GM23248 (cell line): Measurements from ENCODE around the gene GJA1. TPM values are rescaled to one million over a fixed set of nuclear protein-coding genes. Genes with fewer than 3 reads are reported as not detected.
"Not testable (repeated sequence)": the region's sequence is repeated elsewhere in the genome, so short reads cannot be mapped to it uniquely, and the experiment has no call there.

Experiments used
- DNase-seq: peaks from one replicate; pipeline ENCODE4 v3.0.0-alpha.2; 2015
- H2AFZ ChIP-seq: fragments of 200-600 bp; sonication (generic); 2 replicates; pipeline ENCODE4 v1.6.1; 2016; ENCODE audit warnings: antibody characterized with exemption
- H3F3A ChIP-seq: fragments of 200-600 bp; sonication (generic); 2 replicates; pipeline ENCODE4 v1.6.1; 2016; ENCODE audit warnings: mild to moderate bottlenecking, antibody characterized with exemption, mixed run types; ENCODE audit not compliant: insufficient read depth
- H3K27ac ChIP-seq: fragments of 200-600 bp; sonication (generic); 2 replicates; pipeline ENCODE4 v1.5.1; 2016; ENCODE audit warnings: mild to moderate bottlenecking
- H3K27me3 ChIP-seq: fragments of 200-600 bp; sonication (generic); replicated peaks from 2 replicates; pipeline ENCODE4 v1.6.1; 2016; ENCODE audit warnings: mild to moderate bottlenecking; ENCODE audit not compliant: insufficient read depth
- H3K36me3 ChIP-seq: fragments of 200-600 bp; sonication (generic); 2 replicates; pipeline ENCODE4 v1.6.1; 2016; ENCODE audit warnings: low read depth, mild to moderate bottlenecking
- H3K4me1 ChIP-seq: fragments of 200-600 bp; sonication (generic); 2 replicates; pipeline ENCODE4 v1.6.1; 2016; ENCODE audit warnings: mild to moderate bottlenecking; ENCODE audit not compliant: insufficient read depth
- H3K4me2 ChIP-seq: fragments of 200-600 bp; sonication (generic); one replicate; pipeline ENCODE4 v1.6.1; 2016; ENCODE audit warnings: mild to moderate bottlenecking; ENCODE audit not compliant: unreplicated experiment
- H3K4me3 ChIP-seq: fragments of 200-600 bp; sonication (generic); 2 replicates; pipeline ENCODE4 v1.5.1; 2016; ENCODE audit warnings: mild to moderate bottlenecking
- H3K79me2 ChIP-seq: fragments of 200-600 bp; sonication (generic); 2 replicates; pipeline ENCODE4 v1.6.1; 2016; ENCODE audit warnings: mild to moderate bottlenecking; ENCODE audit not compliant: insufficient read depth
- H3K9ac ChIP-seq: fragments of 200-600 bp; sonication (generic); 2 replicates; pipeline ENCODE4 v1.6.1; 2016; ENCODE audit warnings: mild to moderate bottlenecking
- H3K9me2 ChIP-seq: fragments of 200-600 bp; sonication (generic); 2 replicates; pipeline ENCODE4 v1.6.1; 2016; ENCODE audit warnings: mixed run types, mild to moderate bottlenecking, moderate library complexity; ENCODE audit not compliant: insufficient read depth
- H3K9me3 ChIP-seq: fragments of 200-600 bp; sonication (generic); one replicate; pipeline ENCODE4 v1.6.1; 2017; ENCODE audit warnings: low read depth
- H4K20me1 ChIP-seq: fragments of 200-600 bp; sonication (generic); 2 replicates; pipeline ENCODE4 v1.6.0; 2016; ENCODE audit not compliant: insufficient read depth
- EZH2 ChIP-seq: fragments of 200-600 bp; sonication (generic); IDR thresholded peaks from 2 replicates; pipeline ENCODE4 v1.6.1; 2018; ENCODE audit warnings: antibody characterized with exemption, mild to moderate bottlenecking; ENCODE audit not compliant: insufficient read depth, poor library complexity, severe bottlenecking
- EZH2phosphoT487 ChIP-seq: fragments of 200-600 bp; sonication (generic); IDR thresholded peaks from 2 replicates; pipeline ENCODE4 v1.6.1; 2018; ENCODE audit warnings: antibody characterized with exemption, moderate library complexity, mild to moderate bottlenecking, low read depth; ENCODE audit not compliant: insufficient read depth
- WGBS, 2 experiments: methylation state at CpG; one replicate each; pipeline ENCODE4 v1.1.6; 2015 to 2017; ENCODE audit warnings: low lambda C conversion rate in 2 of 2, low coverage in 1 of 2; ENCODE audit errors: missing lambda C conversion rate in 2 of 2; 5-methylcytosine and 5-hydroxymethylcytosine counted together
- in situ Hi-C: fragments of 300-500 bp; cut with MboI; formaldehyde crosslinking; loops from 2 replicates; pipeline ENCODE4 v1.15.0; 2020
- polyA plus RNA-seq: library from polyadenylated mRNA; unstranded; fragments of >200 nt; fragmentation: Nextera tagmentation; extraction: Ambion mirVana; gene quantifications from 2 replicates; pipeline ENCODE4 v1.2.1, GENCODE V29; 2016
- total RNA-seq: library from RNA; depleted of rRNA; stranded (reverse); fragments of >200 nt; shearing (Covaris generic); gene quantifications from 2 replicates; pipeline ENCODE4 v1.2.3, GENCODE V29; 2014

Gene GJA1
- total and polyA plus RNA-seq, 2 experiments from 2014 or later: 90.8 to 248 TPM

DNA sequence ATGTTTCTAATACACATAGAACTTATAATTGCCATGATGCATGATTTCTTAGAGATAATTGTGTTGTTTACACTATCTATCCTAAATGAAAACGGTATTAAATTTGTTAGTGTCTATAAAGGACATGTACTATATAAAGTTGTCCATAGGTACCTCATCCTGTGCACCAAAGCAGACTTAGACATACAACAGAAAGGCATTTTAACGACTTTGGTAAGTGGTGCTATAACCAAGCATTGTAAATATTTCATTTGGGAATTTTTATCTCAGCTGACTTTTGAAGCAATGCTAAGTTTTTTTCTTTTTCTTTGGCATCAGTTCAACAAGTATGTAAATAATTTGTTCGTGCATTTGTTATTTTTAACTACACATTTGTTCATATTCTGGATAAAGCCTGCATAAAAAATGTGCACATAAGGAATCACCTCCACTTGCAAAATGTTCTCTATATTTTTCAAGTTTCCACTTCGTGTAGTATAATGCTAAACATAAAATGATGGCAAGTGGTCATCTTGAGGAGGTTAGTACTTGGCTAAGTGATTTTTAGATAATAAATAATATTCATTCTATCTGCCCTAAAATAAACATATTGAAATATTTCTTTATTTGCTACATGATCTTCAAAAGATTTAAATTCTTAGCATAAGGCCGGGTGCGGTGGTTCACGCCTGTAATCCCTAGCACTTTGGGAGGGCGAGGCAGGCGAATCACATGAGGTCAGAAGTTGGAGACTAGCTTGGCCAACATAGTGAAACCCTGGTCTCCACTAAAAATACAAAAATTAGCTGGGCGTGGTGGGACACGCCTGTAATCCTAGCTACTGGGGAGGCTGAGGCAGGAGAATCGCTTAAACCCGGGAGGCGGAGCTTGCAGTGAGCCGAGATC lies 6.3 kb upstream of the GJA1 start:
- Histone ChIP-seq H2AFZ (no peak overlapping the region), H3K4me3 (no peak overlapping the region), H3K27ac (no peak overlapping the region), H3K9me3 (no peaks in the 10 kb centered on the region), H3K4me1 (no peaks in the 10 kb centered on the region; the same call in 1 of the 2 replicates), H3K4me2 (no peak overlapping the region), H3K79me2 (no peaks in the 10 kb centered on the region), H3K27me3 (no peaks in the 10 kb centered on the region), H3K9me2 (no peaks in the 10 kb centered on the region), H3K36me3 (no peaks in the 10 kb centered on the region), H3K9ac (no peak overlapping the region), H3F3A (no peaks in the 10 kb centered on the region), H4K20me1 (no peaks in the 10 kb centered on the region)
- no peak for DNase-seq
- TF ChIP-seq EZH2phosphoT487 (no peak), EZH2 (no peak)
- in situ Hi-C loops: no loop called here
- WGBS, 2 experiments: 85 to 90% methylated on average over 15 of the region's 15 CpGs

DNA sequence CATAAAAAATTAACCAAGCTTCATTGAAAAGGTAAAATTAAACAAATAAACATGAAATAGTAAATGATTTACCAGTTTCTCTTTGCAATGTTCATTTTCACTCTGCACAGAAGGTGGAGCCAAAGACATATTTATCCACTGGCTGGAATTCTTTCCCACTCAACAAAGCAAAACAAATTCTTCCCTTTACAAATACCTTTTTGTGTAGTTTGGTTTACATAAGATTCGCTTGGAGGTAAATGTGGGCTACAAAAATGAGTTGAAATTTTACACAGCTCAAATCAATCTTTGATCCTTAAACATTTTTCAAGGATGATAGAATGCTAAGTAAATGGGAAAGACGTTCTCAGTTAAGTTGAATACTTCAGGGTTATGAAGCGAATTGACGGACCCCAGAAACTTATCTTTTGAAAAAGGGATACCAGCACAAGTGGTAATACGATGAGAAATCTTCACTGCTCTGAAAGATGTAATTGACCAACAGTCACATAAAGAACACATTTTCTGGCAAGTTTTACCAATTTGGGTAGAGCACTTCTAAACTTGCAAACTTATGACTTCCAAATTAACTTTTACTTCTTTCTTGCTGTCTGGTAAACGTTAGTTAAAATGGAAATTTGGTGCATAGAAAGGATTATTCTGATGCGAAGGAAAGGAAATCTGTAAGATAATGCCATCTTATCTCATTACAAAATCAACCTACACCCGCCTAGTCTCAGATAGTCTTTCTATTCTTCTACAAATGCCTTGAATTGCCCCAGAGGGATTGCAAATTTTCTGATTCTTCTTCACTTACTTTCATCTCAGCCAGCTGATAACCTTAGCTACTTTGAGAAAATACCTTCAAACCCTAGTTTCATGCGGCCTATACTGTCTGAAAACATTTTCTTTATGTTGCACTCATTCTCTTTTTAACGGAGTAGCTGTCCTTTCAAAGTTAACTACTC lies 4.7 kb upstream of the GJA1 start:
- WGBS, 2 experiments: 53 to 55% methylated on average over 10 of the region's 10 CpGs
- H3K4me1 ChIP-seq: peaks cover 5% of the 10 kb centered on the region; the same call in 1 of the 2 replicates
- DNase-seq: peak; percentile 72
- H3K9me2 ChIP-seq: no peaks in the 10 kb centered on the region
- TF ChIP-seq EZH2phosphoT487 (no peak), EZH2 (no peak)
- H3K9me3 ChIP-seq: no peaks in the 10 kb centered on the region
- H3F3A ChIP-seq: peaks cover 6% of the 10 kb centered on the region; the same call in 1 of the 2 replicates
- no peak overlapping the region for H3K27ac ChIP-seq
- peaks cover 5% of the 10 kb centered on the region for H3K79me2 ChIP-seq
- 0 out of 2 replicates have a peak overlapping the region, but pooled peaks have one; percentile 9 for H2AFZ ChIP-seq
- no peaks in the 10 kb centered on the region for H4K20me1 ChIP-seq
- no peak overlapping the region for H3K9ac ChIP-seq
- in situ Hi-C loops: loop anchor here (5.0 to 10.0 kb wide), 3 partner anchors 414 to 752 kb away; no protein-coding TSS in a partner anchor
- no peak overlapping the region for H3K4me3 ChIP-seq
- H3K27me3 ChIP-seq: no peaks in the 10 kb centered on the region
- no peaks in the 10 kb centered on the region for H3K36me3 ChIP-seq
- H3K4me2 ChIP-seq: no peak overlapping the region

DNA sequence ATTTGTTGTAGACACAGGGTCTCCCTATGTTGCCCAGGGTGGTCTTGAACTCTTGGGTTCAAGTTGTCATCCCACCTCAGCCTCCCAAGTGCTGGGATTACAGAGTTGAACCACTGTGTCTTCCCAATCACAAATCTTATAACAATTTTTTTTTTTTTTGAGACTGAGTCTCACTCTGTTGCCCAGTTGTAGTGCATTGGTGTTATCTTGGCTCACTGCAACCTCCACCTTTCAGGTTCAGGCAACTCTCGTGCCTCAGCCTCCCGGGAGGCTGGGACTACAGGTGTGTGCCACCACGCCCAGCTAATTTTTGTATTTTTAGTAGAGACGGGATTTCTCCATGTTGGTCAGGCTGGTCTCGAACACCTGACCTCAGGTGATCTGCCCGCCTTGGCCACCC lies 3.7 kb upstream of the GJA1 start:
- 97 to 98% methylated on average over 6 of the region's 6 CpGs for WGBS, 2 experiments
- not testable (repeated sequence) for H3K9ac ChIP-seq, H3K4me2 ChIP-seq, H3K4me1 ChIP-seq, H3K36me3 ChIP-seq, H3K9me3 ChIP-seq, H4K20me1 ChIP-seq, H2AFZ ChIP-seq, H3K9me2 ChIP-seq, DNase-seq, H3K27me3 ChIP-seq, H3F3A ChIP-seq, H3K4me3 ChIP-seq, H3K27ac ChIP-seq
- peaks cover 15% of the 10 kb centered on the region for H3K79me2 ChIP-seq
- in situ Hi-C loops: loop anchor here (5.0 to 10.0 kb wide), 3 partner anchors 413 to 751 kb away; no protein-coding TSS in a partner anchor

DNA sequence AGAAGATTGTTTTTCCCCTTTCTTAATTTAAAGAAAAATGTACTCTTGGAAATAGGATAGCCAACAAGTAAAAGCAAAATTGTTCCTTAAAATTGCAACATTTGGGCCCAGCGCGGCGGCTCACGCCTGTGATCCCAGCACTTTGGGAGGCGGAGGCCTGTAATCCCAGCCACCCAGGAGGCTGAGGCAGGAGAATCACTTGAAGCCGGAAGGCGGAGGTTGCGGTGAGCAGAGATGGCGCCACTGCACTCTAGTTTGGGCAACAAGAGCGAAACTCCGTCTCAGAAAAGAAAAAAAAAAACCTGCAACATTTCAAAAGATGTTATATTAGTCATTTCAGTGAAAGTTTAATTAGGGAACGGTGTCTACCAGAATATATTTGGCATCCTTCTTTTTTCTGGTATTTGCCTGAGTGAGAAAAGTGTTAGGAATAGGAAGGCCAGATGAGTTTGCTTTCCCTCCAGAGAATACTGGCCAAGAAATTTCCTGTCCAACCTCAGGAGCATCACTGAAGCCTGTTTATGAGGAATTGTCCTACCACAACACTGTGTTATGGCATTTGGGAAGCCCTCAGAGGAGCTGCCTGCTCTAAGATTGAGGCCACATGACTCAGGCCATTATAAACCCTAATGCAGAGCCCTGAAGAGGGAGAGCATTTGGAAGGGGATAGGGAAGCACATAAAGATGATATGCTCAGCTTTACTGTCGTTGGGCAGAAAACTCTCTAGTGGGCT lies 1.2 kb upstream of the GJA1 start:
- in situ Hi-C loops: loop anchor here (5.0 to 10.0 kb wide), 3 partner anchors 411 to 748 kb away; no protein-coding TSS in a partner anchor
- WGBS, 2 experiments: 80 to 82% methylated on average over 13 of the region's 13 CpGs
- no peak overlapping the region for H3K4me3 ChIP-seq

More for the DNA sequence above, 1.2 kb upstream of the GJA1 start:
- TF ChIP-seq EZH2phosphoT487: no peak
- TF ChIP-seq EZH2: no peak
- Histone ChIP-seq H4K20me1 (no peaks in the 10 kb centered on the region), H3K9ac (no peak overlapping the region), H3K79me2 (peaks cover 39% of the 10 kb centered on the region), H3K4me1 (peaks cover 16% of the 10 kb centered on the region), H3K27ac (no peak overlapping the region), H3K9me3 (no peaks in the 10 kb centered on the region), H3F3A (peaks cover 21% of the 10 kb centered on the region), H3K4me2 (no peak overlapping the region), H3K9me2 (no peaks in the 10 kb centered on the region), H3K36me3 (no peaks in the 10 kb centered on the region), H3K27me3 (no peaks in the 10 kb centered on the region), H2AFZ (no peak overlapping the region)
- peak; percentile 27 for DNase-seq
